ENCODE data around the gene KCND3.

GRCh38 chr1:111895017-111895416 lies 94.5 kb downstream of the KCND3 start:
- TF ChIP-seq, protein P1, sequence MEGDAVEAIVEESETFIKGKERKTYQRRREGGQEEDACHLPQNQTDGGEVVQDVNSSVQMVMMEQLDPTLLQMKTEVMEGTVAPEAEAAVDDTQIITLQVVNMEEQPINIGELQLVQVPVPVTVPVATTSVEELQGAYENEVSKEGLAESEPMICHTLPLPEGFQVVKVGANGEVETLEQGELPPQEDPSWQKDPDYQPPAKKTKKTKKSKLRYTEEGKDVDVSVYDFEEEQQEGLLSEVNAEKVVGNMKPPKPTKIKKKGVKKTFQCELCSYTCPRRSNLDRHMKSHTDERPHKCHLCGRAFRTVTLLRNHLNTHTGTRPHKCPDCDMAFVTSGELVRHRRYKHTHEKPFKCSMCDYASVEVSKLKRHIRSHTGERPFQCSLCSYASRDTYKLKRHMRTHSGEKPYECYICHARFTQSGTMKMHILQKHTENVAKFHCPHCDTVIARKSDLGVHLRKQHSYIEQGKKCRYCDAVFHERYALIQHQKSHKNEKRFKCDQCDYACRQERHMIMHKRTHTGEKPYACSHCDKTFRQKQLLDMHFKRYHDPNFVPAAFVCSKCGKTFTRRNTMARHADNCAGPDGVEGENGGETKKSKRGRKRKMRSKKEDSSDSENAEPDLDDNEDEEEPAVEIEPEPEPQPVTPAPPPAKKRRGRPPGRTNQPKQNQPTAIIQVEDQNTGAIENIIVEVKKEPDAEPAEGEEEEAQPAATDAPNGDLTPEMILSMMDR (IDR thresholded peaks at IDR 0.05), result no peak
- TF ChIP-seq POLR2A (IDR thresholded peaks at IDR 0.05), result no peak

Measured in thyroid gland (tissue), 4 donors.